Measurements from ENCODE around the gene SLC25A42. TPM values are rescaled to one million over a fixed set of nuclear protein-coding genes. Genes with fewer than 3 reads are reported as not detected.
"Not testable (repeated sequence)": the region's sequence is repeated elsewhere in the genome, so short reads cannot be mapped to it uniquely, and the experiment has no call there.

The SLC25A42 gene, protein sequence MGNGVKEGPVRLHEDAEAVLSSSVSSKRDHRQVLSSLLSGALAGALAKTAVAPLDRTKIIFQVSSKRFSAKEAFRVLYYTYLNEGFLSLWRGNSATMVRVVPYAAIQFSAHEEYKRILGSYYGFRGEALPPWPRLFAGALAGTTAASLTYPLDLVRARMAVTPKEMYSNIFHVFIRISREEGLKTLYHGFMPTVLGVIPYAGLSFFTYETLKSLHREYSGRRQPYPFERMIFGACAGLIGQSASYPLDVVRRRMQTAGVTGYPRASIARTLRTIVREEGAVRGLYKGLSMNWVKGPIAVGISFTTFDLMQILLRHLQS
- total RNA-seq, result 5.8 and 9.1 TPM in 2 replicates

DNA sequence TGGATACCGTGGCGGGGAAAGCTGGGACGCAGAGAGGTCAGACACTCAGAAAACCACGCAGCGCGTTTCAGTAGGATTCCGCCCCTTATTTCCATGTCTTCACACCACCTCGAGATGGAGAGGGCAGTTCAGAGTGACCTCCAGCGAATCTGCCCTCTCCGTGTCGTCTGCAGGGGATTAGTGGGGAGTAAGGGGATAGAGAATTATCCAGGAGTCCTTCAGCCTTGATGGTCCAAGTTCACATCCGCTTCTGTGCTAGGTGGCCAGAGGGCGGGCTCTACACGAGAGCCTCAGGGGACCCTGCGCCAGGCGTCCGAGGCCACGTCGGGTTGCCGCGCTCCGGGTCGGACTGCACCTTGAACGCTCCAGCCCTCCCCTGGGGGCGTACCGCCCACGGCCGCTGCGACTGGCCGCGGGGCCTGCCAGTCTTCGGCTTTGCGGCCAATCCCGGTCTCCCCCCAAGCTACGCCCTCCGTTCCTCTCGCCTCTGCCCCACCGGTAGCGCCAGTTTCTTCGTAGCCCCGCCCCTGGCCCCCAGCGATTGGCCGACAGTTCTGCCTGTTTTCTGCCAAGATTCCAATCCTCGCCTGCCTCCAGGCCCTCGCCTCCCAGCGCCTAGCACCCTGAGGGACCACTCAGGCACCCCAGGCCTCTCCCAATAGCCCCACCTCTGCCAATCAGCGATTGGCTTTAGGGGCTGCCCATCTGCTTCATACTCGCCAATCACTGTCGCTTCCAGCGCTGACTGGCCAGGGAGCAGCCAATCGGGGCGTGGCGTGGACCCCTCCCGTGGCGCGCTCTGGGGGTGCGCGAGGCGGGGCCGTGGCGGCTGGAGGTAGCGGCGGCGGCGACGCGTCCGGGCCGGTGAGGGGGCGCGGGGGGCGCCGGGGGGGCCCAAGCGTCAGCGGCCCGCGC lies at the start of gene SLC25A42:
Gene SLC25A42, plus strand, starts transcription at position 812 of the 915 bp plus-strand sequence. CDS start 32,131 bp downstream, outside the sequence.
- TF ChIP-seq, protein P1, sequence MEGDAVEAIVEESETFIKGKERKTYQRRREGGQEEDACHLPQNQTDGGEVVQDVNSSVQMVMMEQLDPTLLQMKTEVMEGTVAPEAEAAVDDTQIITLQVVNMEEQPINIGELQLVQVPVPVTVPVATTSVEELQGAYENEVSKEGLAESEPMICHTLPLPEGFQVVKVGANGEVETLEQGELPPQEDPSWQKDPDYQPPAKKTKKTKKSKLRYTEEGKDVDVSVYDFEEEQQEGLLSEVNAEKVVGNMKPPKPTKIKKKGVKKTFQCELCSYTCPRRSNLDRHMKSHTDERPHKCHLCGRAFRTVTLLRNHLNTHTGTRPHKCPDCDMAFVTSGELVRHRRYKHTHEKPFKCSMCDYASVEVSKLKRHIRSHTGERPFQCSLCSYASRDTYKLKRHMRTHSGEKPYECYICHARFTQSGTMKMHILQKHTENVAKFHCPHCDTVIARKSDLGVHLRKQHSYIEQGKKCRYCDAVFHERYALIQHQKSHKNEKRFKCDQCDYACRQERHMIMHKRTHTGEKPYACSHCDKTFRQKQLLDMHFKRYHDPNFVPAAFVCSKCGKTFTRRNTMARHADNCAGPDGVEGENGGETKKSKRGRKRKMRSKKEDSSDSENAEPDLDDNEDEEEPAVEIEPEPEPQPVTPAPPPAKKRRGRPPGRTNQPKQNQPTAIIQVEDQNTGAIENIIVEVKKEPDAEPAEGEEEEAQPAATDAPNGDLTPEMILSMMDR (IDR thresholded peaks at IDR 0.05; ENCODE audit: insufficient read depth, low read depth, low read length), result no peak
- H3K4me3 ChIP-seq (ENCODE audit: low read depth, low read length), result peak within 1 kb of the TSS; percentile 82
- DNase-seq (ENCODE audit: low read depth), result peak; percentile 100

DNA sequence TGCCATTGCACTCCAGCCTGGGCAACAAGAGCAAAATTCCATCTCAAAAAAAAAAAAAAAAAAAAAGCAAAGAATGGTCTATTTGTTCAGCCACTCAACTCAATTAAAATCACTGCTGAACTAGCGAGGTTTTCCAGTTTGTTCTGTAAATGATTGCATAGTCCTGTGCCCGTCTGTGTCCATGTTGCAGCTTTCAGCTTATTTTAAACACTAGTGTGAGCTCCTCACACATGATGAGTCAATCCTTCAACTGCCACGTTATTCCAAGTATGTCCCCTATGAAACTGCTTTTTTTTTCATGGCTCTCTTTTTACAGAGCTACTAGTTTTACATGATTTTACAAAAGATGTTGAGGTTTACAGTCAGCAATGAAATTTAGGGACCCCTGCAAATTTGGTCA lies 42.7 kb upstream of the SLC25A42 start:
- DNase-seq (ENCODE audit: low read depth), result peak; percentile 63
- no peak overlapping the region for H3K4me3 ChIP-seq (ENCODE audit: low read depth, low read length)
- TF ChIP-seq, protein P1 (IDR thresholded peaks at IDR 0.05; ENCODE audit: insufficient read depth, low read depth, low read length), result no peak

DNA sequence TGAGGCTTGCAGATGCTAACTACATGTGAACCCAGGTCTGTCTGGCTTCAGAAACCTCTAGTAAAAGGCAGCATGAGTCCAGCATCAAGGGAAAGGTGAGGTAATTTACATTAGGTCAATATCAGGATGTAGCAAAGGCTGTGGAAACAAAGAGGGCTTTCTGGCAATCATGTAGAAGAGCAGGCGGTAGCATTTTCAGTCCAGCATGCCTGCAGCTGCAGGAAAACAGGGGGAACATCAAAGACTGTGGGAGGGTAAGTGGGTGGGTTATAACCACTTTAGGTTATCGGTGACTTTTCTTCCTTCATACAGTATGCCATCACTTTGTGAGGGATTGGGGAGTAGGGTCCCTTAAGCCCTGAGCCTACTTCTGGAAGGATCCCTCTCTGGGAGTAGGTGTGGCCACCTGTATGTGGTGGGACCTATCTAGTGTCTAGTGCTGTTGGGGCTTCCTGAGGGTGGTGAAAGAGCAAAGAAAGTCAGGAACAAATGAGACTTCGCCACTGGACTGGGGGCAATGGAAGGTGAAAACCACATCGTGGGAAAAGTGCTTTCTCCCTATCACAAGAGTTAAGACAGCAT lies 41.3 kb upstream of the SLC25A42 start:
- no peak overlapping the region for H3K4me3 ChIP-seq (ENCODE audit: low read depth, low read length)
- DNase-seq (ENCODE audit: low read depth), result peak; percentile 47
- TF ChIP-seq, protein P1 (IDR thresholded peaks at IDR 0.05; ENCODE audit: insufficient read depth, low read depth, low read length), result no peak

DNA sequence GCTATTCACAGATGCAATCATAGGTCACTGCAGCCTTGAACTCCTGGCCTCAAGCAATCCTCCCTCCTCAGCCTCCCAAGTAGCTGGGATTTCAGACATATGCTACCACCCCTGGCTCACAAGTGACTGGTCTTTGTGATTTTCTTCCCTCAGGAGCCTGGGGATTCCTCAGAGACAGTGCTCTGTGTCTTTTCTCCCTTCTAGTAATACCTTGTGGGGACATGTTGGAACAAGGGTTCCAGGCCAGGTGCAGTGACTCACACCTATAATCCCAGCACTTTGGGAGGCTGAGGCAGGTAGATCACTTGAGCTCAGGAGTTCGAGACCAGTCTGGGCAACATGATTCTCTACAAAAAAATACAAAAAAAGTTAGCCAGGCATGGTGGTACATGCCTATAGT lies 40.4 kb upstream of the SLC25A42 start:
- not testable (repeated sequence) for DNase-seq (ENCODE audit: low read depth); H3K4me3 ChIP-seq (ENCODE audit: low read depth, low read length)

DNA sequence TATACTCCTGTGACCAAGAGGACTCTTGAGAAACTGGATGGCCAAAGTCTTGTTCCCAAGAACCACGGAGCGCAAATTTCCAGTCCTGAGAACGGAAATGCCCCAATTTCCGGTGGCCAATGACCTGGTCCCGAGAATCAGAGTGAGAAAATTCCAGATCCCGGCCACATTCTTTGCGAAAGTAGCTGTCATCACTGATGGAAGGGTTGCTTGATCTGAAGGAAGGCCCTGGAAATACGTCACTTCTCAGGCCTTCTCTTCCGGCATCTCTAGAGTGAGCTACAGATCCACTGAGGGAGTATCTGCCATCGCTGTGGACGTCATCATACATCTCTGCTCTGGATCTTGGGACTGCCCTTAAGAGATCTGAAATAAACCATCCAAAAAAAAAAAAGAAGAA lies 37.9 kb upstream of the SLC25A42 start:
- TF ChIP-seq, protein P1 (IDR thresholded peaks at IDR 0.05; ENCODE audit: insufficient read depth, low read depth, low read length), result no peak
- no peak for DNase-seq (ENCODE audit: low read depth)
- no peak overlapping the region for H3K4me3 ChIP-seq (ENCODE audit: low read depth, low read length)

DNA sequence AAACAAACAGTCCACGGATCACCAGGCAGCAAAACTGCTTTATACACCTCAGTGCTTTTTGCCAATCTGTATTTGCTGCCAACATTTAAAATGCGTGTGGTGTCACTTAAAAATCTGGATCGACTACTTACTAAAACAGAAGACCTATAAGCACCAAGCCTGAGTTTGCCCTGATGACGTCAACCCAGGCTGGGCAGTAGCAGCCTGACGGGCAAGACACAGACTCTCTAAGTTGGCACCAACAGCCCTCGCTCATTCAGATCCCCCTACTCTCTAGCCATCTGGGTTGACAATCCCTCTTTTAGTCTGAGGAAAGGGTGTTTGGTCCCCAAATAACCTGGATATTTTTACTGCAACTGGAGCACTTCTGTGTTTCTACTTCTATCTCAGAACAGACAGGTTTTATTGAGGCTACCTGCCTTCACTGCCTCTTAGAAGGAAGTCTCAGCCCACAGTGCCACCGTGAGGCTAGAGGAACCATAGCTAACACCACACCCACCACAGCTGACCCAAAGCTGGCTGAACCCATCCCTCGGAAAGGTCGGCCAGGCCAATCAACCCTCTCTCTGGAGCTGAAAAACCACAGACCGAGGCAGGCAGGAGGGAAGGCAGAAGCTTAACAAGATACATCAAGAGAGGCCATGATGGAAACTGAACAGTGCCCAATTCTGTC lies 37.4 kb upstream of the SLC25A42 start:
- DNase-seq (ENCODE audit: low read depth), result peak; percentile 31
- TF ChIP-seq, protein P1 (IDR thresholded peaks at IDR 0.05; ENCODE audit: insufficient read depth, low read depth, low read length), result peak; percentile 27
- no peak overlapping the region for H3K4me3 ChIP-seq (ENCODE audit: low read depth, low read length)
